HEK293T (cell line): Measurements from ENCODE around the gene FBXL19.

ENCODE experiments used
- CTCF ChIA-PET: fragments of 350-600 bp; formaldehyde crosslinking; extraction: SDS; loops from one replicate; lab custom pipeline; 2021; ENCODE audit warnings: antibody characterized with exemption, inconsistent platforms; lab: Yijun Ruan, JAX
- POLR2A ChIA-PET: fragments of 350-600 bp; formaldehyde crosslinking; extraction: SDS; loops from one replicate; lab custom pipeline; 2020; ENCODE audit warnings: antibody characterized with exemption, inconsistent platforms; lab: Yijun Ruan, JAX
- DNase-seq: peaks from one replicate; pipeline ENCODE4 v3.0.0; 2012; ENCODE audit warnings: mixed read lengths; ENCODE audit errors: extremely low spot score
- ARNT ChIP-seq: fragments of 450-650 bp; IDR thresholded peaks from 2 replicates; pipeline ENCODE4 v1.6.1; 2017; ENCODE audit warnings: mild to moderate bottlenecking
- BHLHE40 ChIP-seq: fragments of 450-650 bp; IDR thresholded peaks from 2 replicates; pipeline ENCODE4 v1.6.1; 2016; ENCODE audit warnings: mild to moderate bottlenecking, moderate library complexity, borderline replicate concordance
- CTBP1 ChIP-seq: fragments of 450-650 bp; IDR thresholded peaks from 2 replicates; pipeline ENCODE4 v1.6.1; 2016; ENCODE audit warnings: borderline replicate concordance
- ELF4 ChIP-seq: fragments of 450-650 bp; IDR thresholded peaks from 2 replicates; pipeline ENCODE4 v1.6.1; 2017; ENCODE audit warnings: antibody characterized with exemption
- FOXA1 ChIP-seq: fragments of 450-650 bp; IDR thresholded peaks from 2 replicates; pipeline ENCODE4 v1.6.1; 2016; ENCODE audit warnings: mild to moderate bottlenecking
- FOXK2 ChIP-seq: fragments of 450-650 bp; IDR thresholded peaks from 2 replicates; pipeline ENCODE4 v1.6.1; 2016; ENCODE audit warnings: mild to moderate bottlenecking
- FOXM1 ChIP-seq: fragments of 450-650 bp; IDR thresholded peaks from 2 replicates; pipeline ENCODE4 v1.6.1; 2017; ENCODE audit warnings: mild to moderate bottlenecking, borderline replicate concordance
- HDGF ChIP-seq: fragments of 450-650 bp; IDR thresholded peaks from 2 replicates; pipeline ENCODE4 v1.6.1; 2017; ENCODE audit warnings: antibody characterized with exemption, borderline replicate concordance
- L3MBTL2 ChIP-seq: fragments of 450-650 bp; conservative IDR thresholded peaks from 2 replicates; pipeline ENCODE4 v1.6.1; 2016; ENCODE audit warnings: mild to moderate bottlenecking
- LEF1 ChIP-seq: fragments of 450-650 bp; IDR thresholded peaks from 2 replicates; pipeline ENCODE4 v1.6.1; 2017; ENCODE audit warnings: mild to moderate bottlenecking, borderline replicate concordance
- NFRKB ChIP-seq: fragments of 450-650 bp; IDR thresholded peaks from 2 replicates; pipeline ENCODE4 v1.6.1; 2016; ENCODE audit warnings: mild to moderate bottlenecking, moderate library complexity
- SP1 ChIP-seq: fragments of 450-650 bp; IDR thresholded peaks from 2 replicates; pipeline ENCODE4 v1.6.1; 2017
- SUZ12 ChIP-seq: fragments of 450-650 bp; IDR thresholded peaks from 2 replicates; pipeline ENCODE4 v1.6.1; 2016; ENCODE audit warnings: mild to moderate bottlenecking
- TARDBP ChIP-seq: fragments of 450-650 bp; IDR thresholded peaks from 2 replicates; pipeline ENCODE4 v1.6.1; 2016
- ZNF384 ChIP-seq: fragments of 450-650 bp; IDR thresholded peaks from 2 replicates; pipeline ENCODE4 v1.6.1; 2016
- TF ChIP-seq, protein P1 (sequence below): fragments of 450-650 bp; IDR thresholded peaks from 2 replicates; pipeline ENCODE4 v1.6.1; 2016

FBXL19 gene

DNA sequence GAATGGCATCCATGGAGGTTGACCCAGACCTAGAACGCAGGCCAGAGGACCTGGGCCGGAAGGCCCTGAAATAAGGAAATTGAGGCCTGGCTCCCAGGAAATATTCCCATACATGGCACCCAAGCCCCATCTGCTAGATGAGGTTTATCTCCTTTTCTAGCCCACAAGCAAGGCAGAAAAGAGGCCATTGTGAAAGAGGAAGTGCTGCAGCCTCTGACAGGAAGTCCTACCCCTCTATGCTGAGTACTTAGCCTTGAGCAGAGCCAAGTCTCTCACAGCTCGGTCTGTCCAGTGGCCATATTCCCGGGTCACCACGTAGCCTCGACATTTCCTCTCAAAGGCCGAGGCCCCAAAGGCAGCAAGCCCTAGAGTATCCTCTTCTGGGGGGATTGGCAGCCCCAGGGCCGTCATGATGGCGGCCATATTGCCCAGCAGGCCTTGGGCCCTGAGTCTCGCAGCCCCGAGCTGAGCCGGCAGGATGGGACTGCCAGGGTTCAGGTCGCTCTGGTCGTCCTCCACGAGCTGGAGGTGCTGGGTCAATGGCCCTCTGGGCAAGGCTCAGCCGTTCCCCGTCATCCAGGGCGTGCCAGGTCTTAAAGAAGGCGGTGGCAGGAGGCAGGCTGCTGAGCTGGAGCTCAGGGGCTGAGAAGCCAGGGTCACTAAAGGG, 19.1 kb upstream of the FBXL19 start:
- ChIA-PET CTCF (interaction anchor here (1.0 kb wide), 1 partner anchor 60 kb away, joined by 4 read pairs; no protein-coding TSS in a partner anchor), POLR2A (interaction anchor here (1.0 to 2.7 kb wide), 3 partner anchors 8 to 99 kb away, joined by 3 to 16 read pairs (median 5); partner anchors contain the start of gene CTF1)
- TF ChIP-seq FOXA1 = no peak
- no peak for TF ChIP-seq LEF1
- no peak for TF ChIP-seq SUZ12
- no peak for TF ChIP-seq TARDBP
- no peak for TF ChIP-seq FOXM1
- no peak for TF ChIP-seq SP1
- no peak for TF ChIP-seq NFRKB
- no peak for TF ChIP-seq CTBP1
- DNase-seq = no peak

GRCh38 chr16:30907064-30907463, 16.3 kb upstream of the FBXL19 start:
- TF ChIP-seq FOXK2 (no peak), FOXM1 (no peak), ZNF384 (no peak), NFRKB (no peak), ARNT (no peak), SP1 (no peak), BHLHE40 (no peak), ELF4 (no peak), LEF1 (no peak), HDGF (no peak), TARDBP (no peak), FOXA1 (no peak), SUZ12 (no peak), CTBP1 (no peak), L3MBTL2 (no peak)
- TF ChIP-seq, protein P1, sequence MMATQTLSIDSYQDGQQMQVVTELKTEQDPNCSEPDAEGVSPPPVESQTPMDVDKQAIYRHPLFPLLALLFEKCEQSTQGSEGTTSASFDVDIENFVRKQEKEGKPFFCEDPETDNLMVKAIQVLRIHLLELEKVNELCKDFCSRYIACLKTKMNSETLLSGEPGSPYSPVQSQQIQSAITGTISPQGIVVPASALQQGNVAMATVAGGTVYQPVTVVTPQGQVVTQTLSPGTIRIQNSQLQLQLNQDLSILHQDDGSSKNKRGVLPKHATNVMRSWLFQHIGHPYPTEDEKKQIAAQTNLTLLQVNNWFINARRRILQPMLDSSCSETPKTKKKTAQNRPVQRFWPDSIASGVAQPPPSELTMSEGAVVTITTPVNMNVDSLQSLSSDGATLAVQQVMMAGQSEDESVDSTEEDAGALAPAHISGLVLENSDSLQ = no peak
- CTCF ChIA-PET = interaction anchor here (0.9 kb wide), 1 partner anchor 10 kb away, joined by 3 read pairs; no protein-coding TSS in a partner anchor
- DNase-seq = no peak
- POLR2A ChIA-PET = interaction anchor here (2.7 kb wide), 1 partner anchor 11 kb away, joined by 16 read pairs; the partner anchor contains the start of gene CTF1

DNA sequence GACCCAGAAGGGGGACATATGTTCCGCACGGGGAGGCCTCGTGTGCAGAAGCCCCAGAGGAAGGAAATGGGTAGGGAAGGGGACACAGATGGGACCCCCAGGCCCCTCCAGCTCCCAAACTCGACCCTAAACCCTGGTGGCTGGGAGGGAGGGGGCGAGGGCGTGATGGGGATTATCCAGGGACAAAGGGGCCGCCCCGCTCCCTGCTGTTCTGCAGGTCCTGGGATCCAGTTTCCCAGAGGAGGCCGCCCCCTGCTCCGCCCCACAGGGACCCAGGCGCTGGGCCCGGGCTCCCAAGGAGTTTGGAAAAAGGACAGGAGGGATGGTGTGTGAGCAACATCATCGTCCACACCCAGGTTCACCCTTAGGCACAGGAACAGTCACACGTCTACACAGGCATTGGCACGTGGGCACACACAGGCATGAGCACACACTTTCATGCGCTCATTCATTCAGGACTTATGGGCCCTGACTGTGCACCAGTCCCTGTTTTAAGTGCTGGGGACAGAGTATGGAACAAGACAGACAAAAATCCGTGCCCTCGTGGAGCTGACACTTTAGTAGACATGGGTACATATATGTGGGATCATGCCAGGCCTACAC, 12.8 kb upstream of the FBXL19 start:
- DNase-seq = no peak
- TF ChIP-seq BHLHE40 (no peak), SUZ12 (no peak), FOXK2 (no peak), NFRKB (no peak), FOXM1 (no peak; the same call in 1 of the 2 replicates), TARDBP (no peak), ARNT (no peak), ZNF384 (no peak), HDGF (no peak), CTBP1 (no peak), LEF1 (no peak), FOXA1 (no peak), ELF4 (no peak), SP1 (no peak), L3MBTL2 (no peak)
- TF ChIP-seq, protein P1 = no peak
- POLR2A ChIA-PET = interaction anchor here (0.6 to 2.0 kb wide), 2 partner anchors 66 to 105 kb away, joined by 3 to 6 read pairs; no protein-coding TSS in a partner anchor
- CTCF ChIA-PET = interaction anchor here (2.2 kb wide), 1 partner anchor 9 kb away, joined by 8 read pairs; no protein-coding TSS in a partner anchor

DNA sequence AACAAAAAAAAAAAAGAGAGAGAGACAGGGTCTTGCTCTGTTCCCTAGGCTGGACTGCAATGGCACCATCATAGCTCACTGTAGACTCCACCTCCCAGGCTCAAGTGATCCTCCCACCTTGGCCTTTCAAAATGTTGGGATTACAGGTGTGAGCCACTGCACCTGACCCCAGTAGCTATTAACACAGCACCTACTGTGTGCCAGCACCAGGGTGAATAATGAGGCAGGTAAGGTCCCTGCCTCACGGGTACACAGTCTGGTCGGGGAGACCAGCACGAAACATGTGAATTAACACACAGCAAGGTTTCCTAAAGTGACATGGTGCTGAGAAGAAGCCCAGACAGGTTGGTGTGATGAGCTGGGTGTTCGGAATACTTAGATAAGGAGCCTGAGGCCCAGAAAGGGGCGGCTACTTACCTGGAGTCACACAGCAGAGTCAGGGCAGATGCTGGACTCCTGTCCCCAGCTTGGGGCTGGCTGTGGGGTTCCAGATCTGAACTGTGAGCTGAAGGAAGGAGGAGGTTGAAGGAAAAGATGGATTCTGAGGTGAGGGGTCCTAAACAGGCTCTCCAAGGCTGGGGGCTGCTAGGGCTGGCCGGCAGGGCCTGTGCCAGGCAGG, 10.5 kb upstream of the FBXL19 start:
- no peak for DNase-seq
- POLR2A ChIA-PET = interaction anchor here (0.9 to 2.8 kb wide), 2 partner anchors 11 to 73 kb away, joined by 3 to 12 read pairs; no protein-coding TSS in a partner anchor
- TF ChIP-seq ARNT = no peak
- no peak for TF ChIP-seq ELF4
- CTCF ChIA-PET = interaction anchor here (0.6 to 2.2 kb wide), 2 partner anchors 11 to 68 kb away, joined by 5 to 8 read pairs; no protein-coding TSS in a partner anchor

DNA sequence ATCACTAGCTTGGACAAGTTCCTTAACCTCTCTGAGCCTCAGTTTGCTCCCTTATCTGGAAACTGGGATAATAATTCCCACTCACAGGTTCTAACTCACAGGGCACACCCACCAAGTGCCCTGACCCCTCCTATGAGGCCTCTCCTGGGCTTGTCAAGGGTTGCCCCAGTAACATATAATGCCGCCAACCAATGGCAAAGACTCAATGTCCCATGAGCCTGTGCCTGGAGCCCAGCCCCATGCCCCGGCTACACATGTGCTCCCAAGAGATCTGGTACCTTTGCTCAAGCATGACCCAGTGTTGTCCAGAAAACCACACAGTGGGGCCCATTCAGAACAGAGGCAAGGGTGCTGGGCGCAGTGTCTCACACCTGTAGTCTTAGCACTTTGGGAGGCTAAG, 8.5 kb upstream of the FBXL19 start:
- no peak for DNase-seq
- TF ChIP-seq SP1 = no peak
- no peak for TF ChIP-seq NFRKB
- TF ChIP-seq FOXM1 = no peak
- TF ChIP-seq, protein P1 = no peak
- TF ChIP-seq FOXA1 = no peak
- TF ChIP-seq SUZ12 = no peak
- no peak for TF ChIP-seq HDGF
- TF ChIP-seq FOXK2 = no peak
- TF ChIP-seq ZNF384 = no peak
- no peak for TF ChIP-seq ARNT
- TF ChIP-seq L3MBTL2 = no peak
- no peak for TF ChIP-seq TARDBP
- no peak for TF ChIP-seq LEF1
- no peak for TF ChIP-seq CTBP1
- no peak for TF ChIP-seq ELF4
- TF ChIP-seq BHLHE40 = no peak
- CTCF ChIA-PET = no interaction called here
- POLR2A ChIA-PET = interaction anchor here (0.8 to 2.8 kb wide), 3 partner anchors 13 to 27 kb away, joined by 3 to 12 read pairs (median 4); no protein-coding TSS in a partner anchor
